NT2/D1 (cell line): Measurements from ENCODE around the gene KCNJ14.

Source experiments
- SUZ12 ChIP-seq: IDR thresholded peaks from 2 replicates; pipeline ENCODE4 v1.6.1; 2011; ENCODE audit not compliant: insufficient read length, insufficient read depth; ENCODE audit errors: extremely low read depth
- YY1 ChIP-seq: IDR thresholded peaks from 2 replicates; pipeline ENCODE4 v1.6.1; 2011; ENCODE audit not compliant: insufficient read length, insufficient read depth

DNA sequence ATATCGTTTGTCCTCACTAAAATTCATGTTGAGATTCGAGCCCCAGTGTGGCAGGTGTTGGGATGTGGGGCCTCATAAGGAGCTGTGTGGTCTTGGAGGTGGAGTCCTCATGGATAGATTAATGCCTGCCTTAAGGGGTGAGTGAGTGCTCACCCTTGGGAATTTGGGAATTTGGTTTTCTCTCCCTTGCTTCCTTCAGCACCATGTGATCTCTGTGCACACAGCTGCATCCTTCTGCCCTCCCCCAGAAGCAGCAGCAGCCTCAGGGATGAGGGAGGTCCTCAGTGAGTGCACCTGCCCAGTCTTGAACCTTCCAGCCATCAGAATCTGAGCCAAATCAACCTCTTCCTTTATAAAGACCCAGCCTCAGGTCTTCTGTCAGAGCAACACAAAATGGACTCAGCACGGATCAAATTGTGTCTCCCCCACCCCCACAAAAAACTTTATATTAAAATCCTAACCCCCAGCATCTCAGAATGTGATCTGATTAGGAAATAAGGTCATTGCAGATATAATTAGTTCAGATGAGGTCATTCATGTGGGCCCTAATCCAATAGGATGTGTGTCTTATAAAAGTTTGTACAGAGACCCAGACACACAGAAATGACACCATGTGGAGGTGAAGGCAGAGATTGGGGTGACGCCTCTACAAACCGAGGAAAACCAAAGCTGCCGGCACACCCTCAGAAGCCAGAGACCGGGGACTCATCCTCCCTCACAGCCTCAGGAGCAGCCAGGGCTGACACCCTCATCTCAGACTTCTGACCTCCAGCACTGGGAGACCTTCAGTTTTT lies 26.7 kb downstream of the KCNJ14 start:
- TF ChIP-seq SUZ12 (no peak), YY1 (no peak)
